Measurements from ENCODE around the gene HSD17B8. TPM values are rescaled to one million over a fixed set of nuclear protein-coding genes. Genes with fewer than 3 reads are reported as not detected.
A peak's percentile ranks its signal among the peaks of the same experiment; 100 is the strongest.

Gene HSD17B8
- total RNA-seq, 4 donors from 2014 or later = 7.9 to 28.3 (median 14.3) TPM

DNA sequence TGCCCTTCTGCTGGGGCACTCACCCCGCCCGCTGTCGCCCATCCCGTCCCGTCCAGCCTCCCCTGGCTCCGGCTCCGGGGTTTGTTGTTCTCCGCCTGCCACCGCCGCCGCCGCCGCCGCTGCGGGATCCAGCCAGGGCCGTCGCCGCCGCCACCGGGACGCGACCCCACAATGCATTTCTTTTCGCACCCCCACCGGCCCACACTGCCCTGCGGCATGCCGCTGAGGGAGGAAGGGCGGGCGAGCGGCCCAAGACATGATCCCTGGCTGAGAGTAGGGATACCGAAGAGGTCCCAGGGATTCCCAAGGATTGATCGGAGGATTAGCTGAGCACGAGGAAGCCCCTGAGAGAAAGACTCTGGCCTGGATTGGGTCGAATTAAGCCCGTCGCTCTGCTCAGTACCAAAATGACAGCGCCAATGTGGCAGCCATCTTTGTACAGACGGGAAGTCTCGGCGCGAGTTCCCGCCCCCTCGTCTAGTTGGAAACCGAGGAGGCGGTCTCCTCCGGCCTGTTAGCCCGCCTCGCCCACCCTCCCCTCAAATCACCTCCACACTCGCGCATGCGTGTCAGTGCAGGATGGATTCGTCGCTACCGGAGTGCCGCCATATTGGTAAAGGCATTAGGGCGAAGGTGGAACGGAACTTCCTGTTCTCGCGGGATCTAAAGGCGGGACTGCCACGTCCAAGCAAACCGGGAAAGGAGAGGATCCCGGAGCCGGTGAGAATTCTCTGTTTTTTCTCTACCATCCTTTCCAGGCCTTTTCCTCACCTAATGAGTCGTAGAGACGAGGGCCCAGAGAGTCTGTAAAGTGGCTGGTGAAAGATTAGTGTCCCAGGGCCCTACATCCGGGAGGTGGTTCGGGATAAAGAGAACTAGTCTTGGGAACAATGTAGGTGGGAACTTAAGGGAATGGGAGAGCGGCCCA lies 4.0 kb upstream of the HSD17B8 start, which contains the start of the genes RXRB and SLC39A7:
Gene RXRB (minus strand): TSS at position 447 of the 928 bp plus-strand sequence. CDS start 189 bp downstream, at position 258.
Gene SLC39A7 (plus strand): TSS at position 649 of the 928 bp plus-strand sequence. CDS start 379 bp downstream, outside the sequence.
- H3K36me3 ChIP-seq = peaks cover 0 to 42% of the 10 kb centered on the region in 2 donors
- H3K9me3 ChIP-seq = no peaks in the 10 kb centered on the region
- H3K27me3 ChIP-seq = no peaks in the 10 kb centered on the region
- H3K4me3 ChIP-seq = peak within 1 kb of the TSS; percentile 84 to 98 (median 86)
- peak within 1 kb of the TSS; percentile 94 to 98 (median 96) for H3K27ac ChIP-seq
- TF ChIP-seq, protein P1, sequence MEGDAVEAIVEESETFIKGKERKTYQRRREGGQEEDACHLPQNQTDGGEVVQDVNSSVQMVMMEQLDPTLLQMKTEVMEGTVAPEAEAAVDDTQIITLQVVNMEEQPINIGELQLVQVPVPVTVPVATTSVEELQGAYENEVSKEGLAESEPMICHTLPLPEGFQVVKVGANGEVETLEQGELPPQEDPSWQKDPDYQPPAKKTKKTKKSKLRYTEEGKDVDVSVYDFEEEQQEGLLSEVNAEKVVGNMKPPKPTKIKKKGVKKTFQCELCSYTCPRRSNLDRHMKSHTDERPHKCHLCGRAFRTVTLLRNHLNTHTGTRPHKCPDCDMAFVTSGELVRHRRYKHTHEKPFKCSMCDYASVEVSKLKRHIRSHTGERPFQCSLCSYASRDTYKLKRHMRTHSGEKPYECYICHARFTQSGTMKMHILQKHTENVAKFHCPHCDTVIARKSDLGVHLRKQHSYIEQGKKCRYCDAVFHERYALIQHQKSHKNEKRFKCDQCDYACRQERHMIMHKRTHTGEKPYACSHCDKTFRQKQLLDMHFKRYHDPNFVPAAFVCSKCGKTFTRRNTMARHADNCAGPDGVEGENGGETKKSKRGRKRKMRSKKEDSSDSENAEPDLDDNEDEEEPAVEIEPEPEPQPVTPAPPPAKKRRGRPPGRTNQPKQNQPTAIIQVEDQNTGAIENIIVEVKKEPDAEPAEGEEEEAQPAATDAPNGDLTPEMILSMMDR (IDR thresholded peaks at IDR 0.05 in 4 of 5, conservative IDR thresholded peaks at IDR 0.05 in 1 of 5) = peak in 1 of 5 experiments; percentile 20
- TF ChIP-seq POLR2A (IDR thresholded peaks at IDR 0.05) = peak; percentile 61 to 71
- in situ Hi-C loops (cut with MboI; ENCODE audit: low sequenced_read_pairs in 4 of 4) (no loop called here), intact Hi-C loops (cut with DNase I; ENCODE audit: low total_unique reads) (loop anchor here (1.0 to 5.0 kb wide), 8 partner anchors 8 to 1073 kb away; partner anchors contain the start of genes ATF6B, BRD2, CUTA and KIFC1)
- ATAC-seq (peak; percentile 81 to 86), DNase-seq (peak; percentile 99)
- H3K4me1 ChIP-seq = peaks cover 44 to 52% of the 10 kb centered on the region in 2 donors

DNA sequence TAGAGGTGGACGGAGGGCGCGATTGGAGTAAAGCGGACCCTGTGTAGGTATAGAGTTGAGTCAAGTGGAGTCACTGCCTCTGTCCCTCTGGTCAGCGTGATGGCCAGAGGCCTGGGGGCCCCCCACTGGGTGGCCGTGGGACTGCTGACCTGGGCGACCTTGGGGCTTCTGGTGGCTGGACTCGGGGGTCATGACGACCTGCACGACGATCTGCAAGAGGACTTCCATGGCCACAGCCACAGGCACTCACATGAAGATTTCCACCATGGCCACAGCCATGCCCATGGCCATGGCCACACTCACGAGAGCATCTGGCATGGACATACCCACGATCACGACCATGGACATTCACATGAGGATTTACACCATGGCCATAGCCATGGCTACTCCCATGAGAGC lies 3.3 kb upstream of the HSD17B8 start:
- Histone ChIP-seq H3K4me3 (peak overlapping the region; percentile 84 to 98 (median 86)), H3K4me1 (peaks cover 44 to 52% of the 10 kb centered on the region in 2 donors), H3K36me3 (peaks cover 0 to 35% of the 10 kb centered on the region in 2 donors), H3K9me3 (no peaks in the 10 kb centered on the region), H3K27ac (peak overlapping the region; percentile 94 to 98 (median 96)), H3K27me3 (no peaks in the 10 kb centered on the region)
- TF ChIP-seq, protein P1 (IDR thresholded peaks at IDR 0.05 in 4 of 5, conservative IDR thresholded peaks at IDR 0.05 in 1 of 5) = peak in 2 of 5 experiments; percentile 5 to 12
- no peak for TF ChIP-seq POLR2A (IDR thresholded peaks at IDR 0.05)
- ATAC-seq = no peak
- no peak for DNase-seq
- in situ Hi-C loops (cut with MboI; ENCODE audit: low sequenced_read_pairs in 4 of 4) = no loop called here
- intact Hi-C loops (cut with DNase I; ENCODE audit: low total_unique reads) = loop anchor here (2.0 to 5.0 kb wide), 4 partner anchors 216 to 1074 kb away; partner anchors contain the start of genes ATF6B, BRD2 and CUTA

DNA sequence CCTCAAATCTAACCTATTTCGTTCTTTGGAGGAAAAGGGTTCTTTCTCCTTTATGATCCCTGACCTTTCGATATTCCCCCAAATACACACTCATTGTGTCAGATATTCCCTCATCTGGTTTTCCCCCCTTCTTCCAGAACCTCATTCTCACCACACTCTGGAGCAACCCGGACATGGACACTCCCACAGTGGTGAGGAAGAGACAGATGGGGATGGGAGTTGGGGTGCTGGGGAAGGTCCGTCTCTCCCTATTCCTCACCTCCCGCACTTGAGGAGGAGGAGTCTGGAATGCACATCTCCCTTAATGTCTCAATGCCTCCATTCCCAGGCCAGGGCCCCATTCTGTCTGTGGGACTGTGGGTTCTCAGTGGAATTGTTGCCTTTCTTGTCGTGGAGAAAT lies 2.5 kb upstream of the HSD17B8 start:
- in situ Hi-C loops (cut with MboI; ENCODE audit: low sequenced_read_pairs in 4 of 4) (no loop called here), intact Hi-C loops (cut with DNase I; ENCODE audit: low total_unique reads) (loop anchor here (2.0 to 5.0 kb wide), 4 partner anchors 215 to 1075 kb away; partner anchors contain the start of genes ATF6B, BRD2 and CUTA)
- Histone ChIP-seq H3K4me3 (peak overlapping the region; percentile 84 to 98 (median 86)), H3K9me3 (no peaks in the 10 kb centered on the region), H3K4me1 (peaks cover 44 to 52% of the 10 kb centered on the region in 2 donors), H3K27ac (peak overlapping the region; percentile 94 to 98 (median 96)), H3K27me3 (no peaks in the 10 kb centered on the region), H3K36me3 (peaks cover 0 to 27% of the 10 kb centered on the region in 2 donors)
- DNase-seq (no peak), ATAC-seq (no peak)
- TF ChIP-seq POLR2A (IDR thresholded peaks at IDR 0.05) = no peak
- TF ChIP-seq, protein P1 (IDR thresholded peaks at IDR 0.05 in 4 of 5, conservative IDR thresholded peaks at IDR 0.05 in 1 of 5) = no peak

DNA sequence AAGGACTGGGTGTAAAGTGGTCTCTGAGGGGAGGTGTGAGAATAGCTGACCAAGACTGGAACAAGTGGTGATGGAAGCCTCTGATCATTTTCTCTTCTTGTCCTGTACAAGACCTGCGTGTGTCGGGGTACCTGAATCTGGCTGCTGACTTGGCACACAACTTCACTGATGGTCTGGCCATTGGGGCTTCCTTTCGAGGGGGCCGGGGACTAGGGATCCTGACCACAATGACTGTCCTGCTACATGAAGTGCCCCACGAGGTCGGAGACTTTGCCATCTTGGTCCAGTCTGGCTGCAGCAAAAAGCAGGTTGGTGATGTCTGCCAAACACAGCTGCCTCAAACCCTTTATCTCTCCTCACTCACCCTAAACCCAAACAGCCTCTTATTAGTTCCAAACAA lies 1.7 kb upstream of the HSD17B8 start:
- Histone ChIP-seq H3K36me3 (peaks cover 0 to 23% of the 10 kb centered on the region in 2 donors), H3K4me1 (peaks cover 43 to 57% of the 10 kb centered on the region in 2 donors), H3K27ac (peak overlapping the region in 1 of 4 donors; percentile 94), H3K4me3 (no peak overlapping the region), H3K27me3 (no peaks in the 10 kb centered on the region), H3K9me3 (no peaks in the 10 kb centered on the region)
- in situ Hi-C loops (cut with MboI; ENCODE audit: low sequenced_read_pairs in 4 of 4) (no loop called here), intact Hi-C loops (cut with DNase I; ENCODE audit: low total_unique reads) (loop anchor here (5.0 kb wide), 3 partner anchors 215 to 1075 kb away; partner anchors contain the start of genes ATF6B and CUTA)
- ATAC-seq = no peak
- no peak for TF ChIP-seq POLR2A (IDR thresholded peaks at IDR 0.05)
- TF ChIP-seq, protein P1 (IDR thresholded peaks at IDR 0.05 in 4 of 5, conservative IDR thresholded peaks at IDR 0.05 in 1 of 5) = no peak
- no peak for DNase-seq

All from gastrocnemius medialis (tissue), 4 donors.